Measurements from ENCODE around the gene AADACL3.
"Not testable (repeated sequence)": the region's sequence is repeated elsewhere in the genome, so short reads cannot be mapped to it uniquely, and the experiment has no call there.

AADACL3 gene

DNA sequence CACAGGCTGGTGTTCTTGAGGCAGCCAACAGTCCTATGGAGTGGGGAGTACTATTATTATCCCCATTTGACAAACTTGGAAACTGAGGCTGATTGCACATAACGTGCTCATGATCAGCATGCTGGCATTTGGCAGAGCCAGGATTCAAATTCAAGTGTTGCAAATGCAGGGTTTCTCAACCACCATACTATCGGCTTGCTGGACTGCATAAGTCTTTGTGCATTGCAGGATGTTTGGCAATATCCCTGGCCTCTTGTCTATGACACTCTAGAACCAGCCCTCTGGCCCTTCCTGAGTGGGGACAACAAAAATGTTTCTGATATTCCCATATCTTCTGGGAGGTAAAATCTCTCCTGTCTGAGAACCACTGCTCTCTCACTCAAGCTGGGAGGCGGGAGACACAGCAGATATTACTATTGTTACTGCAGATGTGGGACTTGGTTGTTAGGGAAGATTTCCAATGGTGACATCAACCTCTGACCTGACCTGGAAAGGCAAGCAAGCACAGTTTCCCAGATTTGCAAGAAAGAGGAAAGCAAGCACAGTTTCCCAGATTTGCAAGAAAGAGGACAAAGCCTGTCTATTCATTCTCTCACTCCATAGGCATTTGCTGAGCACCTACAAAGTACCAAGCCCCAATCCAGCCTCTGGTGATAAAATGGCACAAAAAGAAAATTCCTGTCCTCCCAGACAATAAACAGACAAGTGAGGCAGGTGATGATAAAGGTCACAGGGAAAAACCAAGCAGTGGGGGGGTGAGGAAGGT is 1.0 kb upstream of the AADACL3 start:
- no peak for DNase-seq

DNA sequence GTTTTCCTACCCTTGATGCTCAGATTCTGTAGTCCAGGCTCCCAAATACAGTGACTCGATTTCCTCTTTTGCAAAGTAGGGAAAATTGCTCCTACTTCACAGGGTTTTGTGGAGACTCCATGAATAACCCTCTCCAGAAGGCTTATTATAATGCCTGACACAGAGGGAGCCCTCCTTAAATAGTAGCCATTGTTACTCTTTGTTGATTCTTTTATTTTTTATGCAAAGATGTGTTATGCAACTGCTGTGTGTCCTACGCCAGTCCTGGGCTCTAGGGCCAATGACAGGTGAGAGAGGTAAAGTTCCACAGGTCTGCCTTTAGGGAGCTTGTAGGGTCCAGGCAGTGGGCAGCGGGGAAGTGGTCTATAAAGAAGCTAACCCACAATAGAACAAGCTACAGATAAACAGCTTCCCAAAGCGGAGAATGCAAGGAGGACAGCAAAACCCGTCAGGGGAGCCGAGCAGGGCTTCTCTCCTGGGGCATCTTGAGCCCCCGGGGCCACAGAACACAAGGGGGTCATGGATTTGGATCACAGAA is 1.5 kb downstream of the AADACL3 start:
- no peak for DNase-seq

GRCh38 chr1:12722626-12723025 is 6.7 kb downstream of the AADACL3 start:
- no peak for DNase-seq

- peak in 4 of 58 donors; percentile 3 to 27 (median 14) for DNase-seq
Observed at GRCh38 chr1:12728391-12728790, 12.5 kb downstream of the AADACL3 start.

- no peak for DNase-seq
Observed at GRCh38 chr1:12730156-12730555, 14.2 kb downstream of the AADACL3 start.

- DNase-seq: not testable (repeated sequence)
Observed at GRCh38 chr1:12731084-12731483, 15.2 kb downstream of the AADACL3 start.

DNA sequence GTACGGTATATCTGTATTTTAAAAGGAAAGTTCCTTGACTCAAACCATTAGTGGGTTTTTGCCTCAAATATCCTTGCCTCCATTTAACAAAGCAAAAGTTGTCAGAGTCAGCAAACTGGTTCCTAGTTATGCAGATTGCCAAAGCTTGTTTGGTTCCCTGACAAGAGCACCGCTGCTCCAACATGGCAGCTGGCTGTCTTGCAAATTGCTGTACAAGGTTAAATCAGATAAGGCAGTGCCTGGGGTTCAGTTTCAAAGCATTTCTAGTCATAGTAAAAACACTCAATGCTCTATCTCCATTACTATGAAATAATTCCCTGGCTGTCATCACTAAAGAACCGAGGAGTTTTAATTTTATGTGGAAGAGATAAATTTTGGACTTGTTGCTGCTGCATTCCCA is 18.7 kb downstream of the AADACL3 start:
- no peak for DNase-seq

- no peak for DNase-seq
Observed at GRCh38 chr1:12738934-12739333, 23.0 kb downstream of the AADACL3 start.

GRCh38 chr1:12739613-12740012 is 23.7 kb downstream of the AADACL3 start:
- DNase-seq: no peak

- DNase-seq: no peak
Observed at GRCh38 chr1:12741946-12742345, 26.0 kb downstream of the AADACL3 start.

GRCh38 chr1:12745126-12745991 is 29.4 kb downstream of the AADACL3 start:
- DNase-seq: no peak

DNA sequence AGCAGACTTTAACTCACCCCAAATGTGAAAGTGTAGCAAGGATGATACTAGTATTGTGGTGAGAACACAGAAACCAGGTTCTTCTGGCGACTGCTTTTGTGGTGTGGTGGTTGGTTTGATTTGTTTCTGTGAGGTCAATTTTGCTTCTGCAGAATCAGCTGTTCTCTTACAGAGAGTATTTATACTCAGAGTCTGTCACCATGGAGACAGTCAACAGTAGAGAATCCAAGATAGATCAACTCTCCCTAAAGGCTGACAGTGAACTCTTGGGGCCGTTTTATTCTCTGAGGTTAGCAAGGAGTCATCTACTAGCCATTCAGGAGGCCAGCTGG is 30.0 kb downstream of the AADACL3 start, which contains the start of gene CFAP107:
CFAP107 (plus strand) TSS at position 209 of the 332 bp plus-strand sequence. CDS start 231 bp downstream, outside the sequence.
- no peak for DNase-seq

- DNase-seq: no peak
Observed at GRCh38 chr1:12748778-12749355, 33.0 kb downstream of the AADACL3 start.

- no peak for DNase-seq
Observed at GRCh38 chr1:12754738-12755137, 38.8 kb downstream of the AADACL3 start.

DNA sequence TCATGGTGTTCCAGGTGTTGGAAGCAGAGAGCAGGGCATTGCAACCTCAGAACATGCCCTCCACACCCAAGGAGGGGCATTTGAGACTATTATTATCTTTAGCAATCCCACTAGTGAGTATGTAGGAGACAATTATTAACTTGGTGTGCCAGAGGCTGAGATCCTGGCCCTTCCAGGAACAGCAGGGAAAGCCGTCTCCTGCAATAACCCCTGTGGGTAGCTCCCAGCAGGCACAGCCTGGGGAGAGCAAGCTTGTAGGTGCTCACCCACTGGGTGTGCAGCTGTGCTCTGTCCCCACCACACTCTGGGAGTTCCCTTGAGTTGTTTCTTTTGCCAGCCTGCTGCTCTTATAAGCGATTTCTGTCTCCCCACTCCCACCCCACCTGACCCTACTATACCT is 40.4 kb downstream of the AADACL3 start:
- DNase-seq: no peak

DNA sequence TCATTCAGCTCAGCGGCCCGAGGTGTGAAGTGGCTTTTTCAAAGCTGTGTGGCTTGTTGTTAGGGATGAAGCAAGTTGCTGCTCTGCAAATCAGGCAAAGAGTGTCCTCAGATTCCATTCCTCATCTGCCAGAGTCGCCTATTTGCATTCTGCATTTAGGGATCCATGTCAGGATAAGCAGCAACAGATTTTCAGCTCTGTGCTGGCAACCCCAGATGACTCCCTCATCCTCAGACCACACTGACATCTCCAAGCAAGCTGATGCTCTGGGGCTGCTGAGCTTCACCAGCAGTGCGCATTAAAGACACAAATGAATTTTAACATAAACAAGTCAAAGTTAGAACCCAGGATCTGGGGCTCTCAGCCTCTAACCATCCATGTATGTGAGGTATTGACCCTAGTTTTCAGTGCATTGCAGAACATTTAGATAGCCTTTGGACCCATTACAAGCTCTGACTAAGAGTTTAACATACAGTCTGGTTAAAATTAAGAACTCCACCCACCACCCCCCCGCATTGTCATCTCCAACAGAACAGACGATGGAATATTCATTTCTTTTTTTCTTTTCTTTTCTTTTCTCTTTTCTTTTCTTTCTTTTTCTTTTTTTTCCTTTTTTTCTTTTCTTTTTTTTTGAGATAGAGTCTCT is 41.0 kb downstream of the AADACL3 start:
- DNase-seq: no peak

DNA sequence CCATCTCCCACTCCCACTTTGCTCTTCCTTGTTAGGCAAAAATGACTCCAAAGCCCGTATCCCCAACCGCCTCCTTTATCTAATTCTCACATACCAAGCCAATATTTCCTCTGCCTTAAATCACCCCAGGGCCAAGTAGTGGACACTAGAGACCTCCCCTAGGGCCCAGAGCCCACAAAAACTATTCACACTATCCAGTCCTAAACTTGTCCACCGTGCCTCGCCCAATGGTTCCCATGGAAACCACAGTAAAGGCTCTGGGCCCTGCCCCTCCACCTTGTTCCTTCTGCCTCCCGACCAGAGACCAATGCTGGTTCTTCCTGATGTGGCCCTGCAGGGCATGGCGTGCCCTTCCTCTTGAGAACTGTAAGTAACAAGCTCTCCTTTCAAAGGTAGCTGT is 41.9 kb downstream of the AADACL3 start:
- no peak for DNase-seq

GRCh38 chr1:12760256-12760795 is 44.4 kb downstream of the AADACL3 start:
- DNase-seq: no peak

DNA sequence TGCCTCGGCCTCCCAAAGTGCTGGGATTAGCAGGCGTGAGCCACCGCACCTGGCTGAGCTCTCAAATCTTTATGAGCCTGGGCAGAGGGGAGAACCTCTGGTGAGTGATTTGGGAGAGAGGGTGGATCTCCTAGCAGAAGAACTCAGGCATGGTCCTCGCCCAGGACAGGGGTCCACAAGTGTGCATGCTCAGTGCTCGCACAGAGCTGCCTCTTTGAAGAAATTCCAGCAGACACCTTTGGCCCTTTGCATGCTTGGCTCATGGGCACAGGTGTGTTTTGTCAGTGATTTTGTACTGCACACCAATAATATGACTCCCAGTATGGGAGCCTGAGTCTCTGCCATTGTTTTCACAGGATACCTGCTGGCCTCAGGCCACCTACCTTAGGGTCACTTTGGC is 45.9 kb downstream of the AADACL3 start:
- no peak for DNase-seq

- no peak for DNase-seq
Observed at GRCh38 chr1:12762766-12763165, 46.9 kb downstream of the AADACL3 start.

DNA sequence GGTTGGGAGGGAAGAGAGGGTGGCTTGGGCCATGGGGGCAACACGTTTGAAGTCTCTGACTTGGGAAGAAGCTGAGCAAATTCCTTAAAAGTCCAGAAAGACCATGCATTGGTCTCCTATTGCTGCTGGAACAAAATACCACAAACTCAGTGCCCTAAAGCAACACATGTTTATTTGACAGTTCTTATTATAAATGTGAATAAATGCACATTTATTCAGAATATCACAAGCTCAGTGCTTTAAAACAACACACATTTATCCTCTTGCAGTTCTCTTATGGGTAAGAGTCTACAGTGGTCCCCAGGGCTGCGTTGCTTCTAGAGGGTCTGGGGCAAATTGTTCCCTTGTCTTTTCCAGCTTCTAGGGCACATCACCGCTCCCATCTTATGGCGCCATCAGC is 47.6 kb downstream of the AADACL3 start:
- DNase-seq: no peak
